ENCODE results near the gene ZNF778.

Gene ZNF778

GRCh38 chr16:89274561-89275283 is 57.2 kb downstream of the ZNF778 start:
- Histone ChIP-seq H3K9me3 (ENCODE audit: insufficient read depth, low read length, severe bottlenecking) (no peaks in the 10 kb centered on the region), H4K20me1 (ENCODE audit: insufficient read depth, low read length) (peaks cover 68% of the 10 kb centered on the region), H3K27ac (ENCODE audit: low read length) (no peak overlapping the region), H3K4me2 (ENCODE audit: insufficient read depth, low read length) (no peak overlapping the region), H3K4me3 (ENCODE audit: low read depth in 1 of 2, low read length in 2 of 2) (no peak overlapping the region), H3K79me2 (ENCODE audit: insufficient read depth, low read length) (peaks cover 60% of the 10 kb centered on the region), H2AFZ (ENCODE audit: low read depth, low read length) (no peak overlapping the region), H3K9ac (ENCODE audit: low read depth, low read length) (no peak overlapping the region), H3K4me1 (ENCODE audit: insufficient read depth, low read length) (no peaks in the 10 kb centered on the region), H3K27me3 (ENCODE audit: insufficient read depth, low read length, poor library complexity) (no peaks in the 10 kb centered on the region), H3K36me3 (ENCODE audit: insufficient read depth, low read length) (peaks cover 93% of the 10 kb centered on the region)
- no peak for DNase-seq
- no peak for TF ChIP-seq CTCF (IDR thresholded peaks at IDR 0.05; ENCODE audit: borderline replicate concordance, extremely low read depth, low read length, poor library complexity, severe bottlenecking)
- no peak for ATAC-seq (ENCODE audit: insufficient read depth, low read depth)

GRCh38 chr16:89275284-89275584 is 57.7 kb downstream of the ZNF778 start:
- Histone ChIP-seq H3K4me1 (ENCODE audit: insufficient read depth, low read length) (no peaks in the 10 kb centered on the region), H3K9ac (ENCODE audit: low read depth, low read length) (no peak overlapping the region)
- DNase-seq = no peak

DNA sequence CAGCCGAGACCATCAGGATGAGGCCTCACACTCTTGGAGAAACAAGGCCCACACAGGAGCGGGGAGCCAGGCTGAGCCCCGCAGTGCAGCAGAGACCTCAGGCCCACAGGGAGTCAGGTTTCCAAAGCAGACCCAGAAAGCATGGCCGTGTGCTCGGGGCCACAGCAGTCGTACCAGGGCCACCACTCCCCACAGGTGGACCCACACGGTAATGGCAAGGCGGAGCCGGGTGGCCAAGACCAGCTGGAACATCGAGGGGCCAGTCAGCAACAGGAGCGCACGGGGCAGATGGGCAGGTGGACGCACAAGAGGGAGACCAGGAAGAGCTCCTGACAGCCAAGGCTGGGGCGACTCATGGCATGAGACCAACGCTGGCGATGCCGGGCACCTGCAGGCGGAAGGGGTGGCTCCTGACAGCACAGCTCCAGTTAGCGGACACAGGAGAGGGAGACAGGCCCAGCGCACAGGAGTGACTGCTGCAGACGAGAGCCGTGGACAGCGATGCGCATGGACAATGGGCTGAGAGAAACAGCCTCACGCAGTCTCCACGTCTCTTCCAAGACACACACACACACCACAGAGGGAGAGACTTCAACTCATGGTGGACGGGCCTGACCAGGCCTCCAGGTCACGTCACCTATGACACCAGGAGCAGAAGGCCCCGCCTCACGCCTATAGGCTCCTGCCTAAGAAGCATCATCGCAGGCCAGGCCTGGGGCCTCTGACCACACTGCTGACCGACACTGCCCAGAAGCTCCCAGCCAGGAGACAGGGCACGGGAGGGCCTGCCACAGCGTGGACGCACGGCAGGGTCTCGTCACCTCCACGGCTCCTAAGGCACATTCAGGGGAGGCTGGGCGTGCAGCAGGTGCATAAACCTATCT is 58.6 kb downstream of the ZNF778 start:
- H4K20me1 ChIP-seq (ENCODE audit: insufficient read depth, low read length) = peaks cover 69% of the 10 kb centered on the region
- ATAC-seq (ENCODE audit: insufficient read depth, low read depth) = no peak
- H3K36me3 ChIP-seq (ENCODE audit: insufficient read depth, low read length) = peaks cover 93% of the 10 kb centered on the region

More at GRCh38 chr16:89275284-89275584, 57.7 kb downstream of the ZNF778 start:
- no peaks in the 10 kb centered on the region for H3K9me3 ChIP-seq (ENCODE audit: insufficient read depth, low read length, severe bottlenecking)
- H3K4me3 ChIP-seq (ENCODE audit: low read depth in 1 of 2, low read length in 2 of 2) = no peak overlapping the region
- peaks cover 93% of the 10 kb centered on the region for H3K36me3 ChIP-seq (ENCODE audit: insufficient read depth, low read length)
- H2AFZ ChIP-seq (ENCODE audit: low read depth, low read length) = no peak overlapping the region
- H3K79me2 ChIP-seq (ENCODE audit: insufficient read depth, low read length) = peaks cover 60% of the 10 kb centered on the region
- no peak overlapping the region for H3K27ac ChIP-seq (ENCODE audit: low read length)
- H4K20me1 ChIP-seq (ENCODE audit: insufficient read depth, low read length) = peaks cover 69% of the 10 kb centered on the region
- TF ChIP-seq EZH2 (IDR thresholded peaks at IDR 0.05; ENCODE audit: borderline replicate concordance, low read depth, low read length, severe bottlenecking) = no peak
- no peak for TF ChIP-seq CTCF (IDR thresholded peaks at IDR 0.05; ENCODE audit: borderline replicate concordance, extremely low read depth, low read length, poor library complexity, severe bottlenecking)
- H3K27me3 ChIP-seq (ENCODE audit: insufficient read depth, low read length, poor library complexity) = no peaks in the 10 kb centered on the region
- no peak for ATAC-seq (ENCODE audit: insufficient read depth, low read depth)
- no peak overlapping the region for H3K4me2 ChIP-seq (ENCODE audit: insufficient read depth, low read length)

More for the DNA sequence above, 58.6 kb downstream of the ZNF778 start:
- Histone ChIP-seq H3K27ac (ENCODE audit: low read length) (no peak overlapping the region), H2AFZ (ENCODE audit: low read depth, low read length) (no peak overlapping the region), H3K9ac (ENCODE audit: low read depth, low read length) (no peak overlapping the region), H3K27me3 (ENCODE audit: insufficient read depth, low read length, poor library complexity) (no peaks in the 10 kb centered on the region), H3K9me3 (ENCODE audit: insufficient read depth, low read length, severe bottlenecking) (no peaks in the 10 kb centered on the region), H3K79me2 (ENCODE audit: insufficient read depth, low read length) (peaks cover 63% of the 10 kb centered on the region), H3K4me3 (ENCODE audit: low read depth in 1 of 2, low read length in 2 of 2) (no peak overlapping the region), H3K4me1 (ENCODE audit: insufficient read depth, low read length) (no peaks in the 10 kb centered on the region), H3K4me2 (ENCODE audit: insufficient read depth, low read length) (no peak overlapping the region)
- DNase-seq = no peak
- no peak for TF ChIP-seq EZH2 (IDR thresholded peaks at IDR 0.05; ENCODE audit: borderline replicate concordance, low read depth, low read length, severe bottlenecking)
- TF ChIP-seq CTCF (IDR thresholded peaks at IDR 0.05; ENCODE audit: borderline replicate concordance, extremely low read depth, low read length, poor library complexity, severe bottlenecking) = no peak
